ENCODE data around the gene PLG.
"Not testable (repeated sequence)": the region's sequence is repeated elsewhere in the genome, so short reads cannot be mapped to it uniquely, and the experiment has no call there.

PLG gene

DNA sequence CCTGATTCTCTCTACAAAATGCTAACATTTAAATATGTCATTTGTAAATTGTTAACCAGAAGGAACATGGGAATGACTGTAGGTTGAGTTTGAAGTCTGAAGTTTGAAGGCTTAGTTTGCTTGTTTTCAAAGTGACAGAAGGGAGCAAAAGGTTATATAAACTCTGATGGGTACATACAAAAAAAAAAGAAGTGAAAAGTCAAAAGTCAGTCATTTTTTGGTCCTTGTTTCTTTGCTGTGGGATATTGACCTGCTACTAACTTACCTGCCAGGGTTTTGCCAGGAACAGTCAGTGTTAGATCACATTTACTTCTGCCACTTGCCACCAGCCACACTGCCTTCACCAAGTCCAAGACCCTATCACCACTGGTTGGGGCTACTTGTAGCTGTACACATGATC, 6.9 kb downstream of the PLG start:
- DNase-seq, result not testable (repeated sequence)

GRCh38 chr6:160714731-160715316, 12.8 kb downstream of the PLG start:
- no peak for DNase-seq

DNA sequence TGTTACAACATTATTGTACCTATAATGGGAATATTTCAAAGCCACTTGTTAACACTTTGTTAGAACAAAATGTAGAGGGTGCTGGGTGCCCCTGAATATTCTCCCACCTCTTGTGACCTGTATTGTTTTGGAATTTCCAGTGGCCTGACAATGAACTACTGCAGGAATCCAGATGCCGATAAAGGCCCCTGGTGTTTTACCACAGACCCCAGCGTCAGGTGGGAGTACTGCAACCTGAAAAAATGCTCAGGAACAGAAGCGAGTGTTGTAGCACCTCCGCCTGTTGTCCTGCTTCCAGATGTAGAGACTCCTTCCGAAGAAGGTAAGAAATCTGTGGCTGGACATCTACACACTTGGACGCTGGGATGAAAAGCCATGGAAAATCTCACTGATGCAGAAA, 28.9 kb downstream of the PLG start:
- DNase-seq, result no peak

GRCh38 chr6:160733050-160733646, 31.1 kb downstream of the PLG start:
- DNase-seq, result peak in 1 of 2 donors; percentile 13

DNA sequence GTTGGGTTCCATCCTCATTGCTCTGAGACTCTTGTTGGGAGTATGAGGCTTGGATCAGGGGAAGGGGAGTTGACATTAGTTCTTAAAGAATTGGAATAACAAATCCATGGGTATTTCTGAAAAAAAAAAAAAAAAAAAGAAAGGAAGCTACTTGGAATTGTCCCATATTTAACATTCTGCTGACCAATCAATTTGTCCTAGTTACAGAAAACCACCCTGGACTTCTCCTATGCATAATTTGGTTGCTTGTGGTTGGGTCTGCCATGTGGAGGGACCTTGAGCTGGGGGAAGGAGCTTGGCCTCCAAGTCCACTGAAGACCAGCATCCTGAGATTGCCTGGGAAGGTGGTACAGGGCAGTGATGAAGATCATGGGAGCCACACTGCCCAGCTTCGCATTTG, 32.6 kb downstream of the PLG start:
- DNase-seq, result no peak

DNA sequence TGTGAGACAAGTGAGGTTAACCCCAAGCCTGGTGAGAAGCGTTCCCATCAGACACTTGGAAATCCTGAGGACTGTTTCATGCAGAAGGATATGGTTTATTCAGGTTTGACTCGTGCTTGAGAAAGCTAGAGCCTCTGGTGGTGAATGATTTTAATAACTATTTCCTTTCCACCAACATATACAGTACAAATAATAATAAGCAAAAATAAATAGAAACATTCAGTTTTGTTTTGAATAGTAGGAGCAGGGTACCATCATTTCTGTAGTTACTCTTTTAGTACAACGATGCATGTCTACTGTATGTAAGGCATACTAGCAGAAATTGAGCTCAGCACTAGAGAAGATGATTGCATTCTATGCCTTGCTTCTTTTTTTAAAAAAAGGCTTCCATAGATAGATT, 33.5 kb downstream of the PLG start:
- no peak for DNase-seq

GRCh38 chr6:160737934-160738333, 35.9 kb downstream of the PLG start:
- DNase-seq, result no peak

- no peak for DNase-seq
These were observed 37.9 kb downstream of the PLG start for GRCh38 chr6:160739955-160740354.

GRCh38 chr6:160741012-160741411, 39.0 kb downstream of the PLG start:
- DNase-seq, result not testable (repeated sequence)

DNA sequence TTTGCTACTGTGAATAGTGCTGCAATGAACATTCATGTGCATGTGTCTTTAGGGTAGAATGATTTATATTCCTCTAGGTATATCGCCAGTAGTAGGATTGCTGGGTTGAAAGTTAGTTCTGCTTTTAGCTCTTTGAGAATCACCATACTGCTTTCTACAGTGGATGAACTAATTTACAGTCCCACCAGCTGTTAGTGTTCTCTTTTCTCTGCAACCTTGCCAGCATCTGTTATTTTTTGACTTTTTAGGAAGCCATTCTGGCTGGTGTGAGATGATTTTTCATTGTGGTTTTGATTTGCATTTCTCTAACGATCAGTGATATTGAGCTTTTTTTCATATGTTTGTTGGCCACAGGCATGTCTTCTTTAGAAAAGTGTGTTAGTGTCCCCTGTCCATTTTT, 40.0 kb downstream of the PLG start:
- DNase-seq, result no peak

DNA sequence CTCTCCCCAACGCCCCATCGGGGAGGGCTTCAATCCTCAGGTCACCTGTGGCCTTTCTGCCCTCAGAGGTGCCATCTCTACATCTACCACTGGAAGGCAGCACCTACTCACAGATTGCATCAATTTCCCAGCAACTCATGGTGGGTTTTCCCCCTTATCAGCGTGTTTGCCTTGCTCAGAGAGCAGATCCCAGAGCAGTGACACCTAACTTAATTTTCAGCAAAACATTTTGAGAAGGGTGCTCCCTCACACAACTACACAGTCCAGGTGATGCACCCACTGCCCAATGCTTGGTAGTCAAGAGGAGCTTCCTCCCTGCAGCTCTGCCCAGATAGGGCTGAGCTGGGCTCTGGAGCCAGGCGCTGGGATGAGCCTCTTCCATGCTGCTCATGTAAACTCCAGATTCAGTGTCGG, 48.2 kb downstream of the PLG start:
- DNase-seq, result no peak

DNA sequence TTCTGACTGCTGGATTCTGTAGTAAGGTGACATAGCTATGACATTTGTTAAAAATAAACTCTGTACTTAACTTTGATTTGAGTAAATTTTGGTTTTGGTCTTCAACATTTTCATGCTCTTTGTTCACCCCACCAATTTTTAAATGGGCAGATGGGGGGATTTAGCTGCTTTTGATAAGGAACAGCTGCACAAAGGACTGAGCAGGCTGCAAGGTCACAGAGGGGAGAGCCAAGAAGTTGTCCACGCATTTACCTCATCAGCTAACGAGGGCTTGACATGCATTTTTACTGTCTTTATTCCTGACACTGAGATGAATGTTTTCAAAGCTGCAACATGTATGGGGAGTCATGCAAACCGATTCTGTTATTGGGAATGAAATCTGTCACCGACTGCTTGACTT, 51.2 kb downstream of the PLG start:
- not testable (repeated sequence) for DNase-seq

DNA sequence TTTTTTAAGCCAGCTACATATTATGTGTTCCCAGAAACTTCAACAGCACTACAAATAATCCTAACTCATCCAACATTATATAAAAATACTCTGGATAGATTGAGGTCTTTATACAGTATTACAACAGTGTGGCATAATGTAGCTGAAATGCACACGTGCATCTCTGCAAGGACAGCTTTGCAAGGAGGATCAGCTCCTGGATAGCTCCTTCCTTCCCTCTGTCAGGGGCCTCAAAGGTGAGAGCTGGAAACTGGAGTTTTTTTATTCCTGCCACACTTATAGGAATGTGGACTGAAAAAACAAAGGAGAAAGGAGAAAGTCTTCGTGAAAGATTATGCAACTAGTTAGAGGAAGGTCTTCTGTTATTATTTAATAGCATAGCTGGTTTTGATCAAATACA, 53.1 kb downstream of the PLG start:
- DNase-seq, result no peak

- DNase-seq, result no peak
These were observed 54.0 kb downstream of the PLG start for GRCh38 chr6:160756021-160756420.

- DNase-seq, result no peak
These were observed 54.8 kb downstream of the PLG start for GRCh38 chr6:160756871-160757270.

DNA sequence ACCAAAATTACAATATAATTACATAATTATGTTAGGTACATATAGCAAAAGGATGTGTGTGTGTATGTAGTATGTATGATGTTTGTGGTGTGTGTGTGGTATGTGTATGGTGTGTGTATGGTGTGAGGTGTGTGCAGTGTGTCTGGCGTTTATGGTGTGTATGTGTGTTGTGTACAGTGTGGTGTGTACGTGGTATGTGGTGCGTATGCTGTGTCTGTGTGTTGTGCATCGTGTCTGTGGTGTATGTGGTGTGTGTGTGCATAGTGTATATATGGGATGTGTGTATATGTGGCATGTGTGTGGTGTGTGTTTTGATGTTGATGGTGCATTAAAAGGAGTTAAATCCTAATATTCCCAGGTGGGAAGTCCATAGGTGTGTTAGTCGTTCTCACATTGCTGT, 62.8 kb downstream of the PLG start:
- no peak for DNase-seq

DNA sequence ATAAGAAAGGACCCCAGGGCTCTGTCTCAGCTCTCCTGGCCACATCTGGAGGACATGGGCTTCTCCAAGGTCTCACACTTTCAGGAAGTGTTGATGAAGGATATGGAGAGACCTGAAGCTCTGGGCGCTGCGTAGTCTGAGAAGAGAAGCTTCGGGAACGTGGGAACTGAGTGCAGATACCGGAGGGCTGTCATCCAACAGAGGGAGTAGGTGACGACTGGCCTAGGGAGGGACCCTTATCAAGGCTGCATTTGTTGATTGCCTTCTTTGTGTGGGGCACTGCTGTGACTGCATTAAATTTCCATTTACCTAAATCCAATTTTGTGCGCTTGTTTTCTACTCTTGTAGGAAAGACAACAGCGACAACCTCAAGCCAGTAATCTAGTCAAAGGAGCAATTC, 63.4 kb downstream of the PLG start:
- DNase-seq, result no peak

- DNase-seq, result no peak
These were observed 64.6 kb downstream of the PLG start for GRCh38 chr6:160766657-160766988.

GRCh38 chr6:160766989-160767646, 65.1 kb downstream of the PLG start:
- DNase-seq, result no peak

DNA sequence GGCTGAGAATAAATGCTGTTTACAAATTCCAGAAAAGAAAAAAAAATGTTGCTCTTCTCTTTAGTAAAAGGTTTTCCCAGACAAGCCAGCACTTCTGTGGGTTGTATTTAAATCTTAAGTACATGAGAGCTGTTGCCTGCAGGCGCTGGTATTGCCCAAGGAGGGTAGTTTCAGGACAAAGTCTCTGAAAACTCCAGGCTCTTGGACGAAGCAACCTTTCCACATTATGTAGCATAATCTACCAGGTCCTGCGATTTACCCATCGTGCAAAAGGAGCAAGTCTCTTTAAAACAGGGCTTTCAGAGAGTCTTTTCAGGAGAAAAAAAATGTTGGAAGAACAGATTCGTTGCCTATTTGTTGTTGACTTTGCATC, 65.6 kb downstream of the PLG start:
- no peak for DNase-seq

DNA sequence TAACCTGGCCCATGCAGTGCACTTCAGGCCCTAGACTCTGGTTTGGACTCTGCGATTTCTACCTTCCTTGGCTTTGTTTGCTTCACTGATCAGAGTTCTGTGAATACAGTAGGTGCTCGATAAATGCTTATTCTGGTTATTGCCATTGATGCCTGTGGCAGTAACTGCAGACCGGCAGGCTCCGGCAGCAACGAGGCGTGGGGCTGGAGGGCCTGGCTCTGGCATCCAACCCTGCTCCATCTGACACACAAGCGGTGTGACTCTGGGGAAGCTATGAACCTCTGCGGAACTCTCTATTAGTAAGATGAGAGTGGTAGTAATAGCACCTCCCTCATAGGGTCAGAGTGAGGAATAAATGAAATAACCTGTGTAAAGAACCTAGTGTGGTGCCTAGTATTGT, 66.1 kb downstream of the PLG start:
- no peak for DNase-seq

GRCh38 chr6:160774399-160774798, 72.4 kb downstream of the PLG start:
- no peak for DNase-seq

- no peak for DNase-seq
These were observed 73.9 kb downstream of the PLG start for GRCh38 chr6:160775792-160776580.

- DNase-seq, result not testable (repeated sequence)
These were observed 77.1 kb downstream of the PLG start for GRCh38 chr6:160779095-160779494.
